HG02678 (cell line): ENCODE data around the gene TCF25.

ENCODE experiments used
- ATAC-seq: cut with Tn5 transposase; IDR thresholded peaks from one replicate; pipeline ENCODE4 v1.9.1; 2021; ENCODE audit warnings: mild to moderate bottlenecking, moderate library complexity; ENCODE audit not compliant: unreplicated experiment

The TCF25 gene

GRCh38 chr16:89938175-89938885 is 64.9 kb downstream of the TCF25 start:
- ATAC-seq = no peak

- no peak for ATAC-seq
Measured at GRCh38 chr16:89944773-89945172, 71.4 kb downstream of the TCF25 start.

GRCh38 chr16:89945654-89946053 is 72.3 kb downstream of the TCF25 start:
- no peak for ATAC-seq

- no peak for ATAC-seq
Measured at GRCh38 chr16:89946515-89946914, 73.1 kb downstream of the TCF25 start.

GRCh38 chr16:89949121-89949742 is 75.8 kb downstream of the TCF25 start:
- ATAC-seq = no peak

- no peak for ATAC-seq
Measured at GRCh38 chr16:89949756-89950155, 76.4 kb downstream of the TCF25 start.

GRCh38 chr16:89951509-89951908 is 78.1 kb downstream of the TCF25 start:
- no peak for ATAC-seq

GRCh38 chr16:89952049-89952448 is 78.7 kb downstream of the TCF25 start:
- ATAC-seq = no peak

GRCh38 chr16:89952551-89952950 is 79.2 kb downstream of the TCF25 start:
- no peak for ATAC-seq

- peak; percentile 67 for ATAC-seq
Measured at GRCh38 chr16:89953671-89954406, 80.4 kb downstream of the TCF25 start.

GRCh38 chr16:89954462-89954861 is 81.1 kb downstream of the TCF25 start:
- no peak for ATAC-seq

- ATAC-seq = no peak
Measured at GRCh38 chr16:89955001-89955685, 81.8 kb downstream of the TCF25 start.

GRCh38 chr16:89956505-89957215 is 83.3 kb downstream of the TCF25 start:
- no peak for ATAC-seq

- ATAC-seq = no peak
Measured at GRCh38 chr16:89957216-89957785, 83.9 kb downstream of the TCF25 start.

GRCh38 chr16:89958068-89958467 is 84.7 kb downstream of the TCF25 start:
- no peak for ATAC-seq

GRCh38 chr16:89958596-89958995 is 85.2 kb downstream of the TCF25 start:
- no peak for ATAC-seq

- no peak for ATAC-seq
Measured at GRCh38 chr16:89960966-89961365, 87.6 kb downstream of the TCF25 start.
